HFFc6 (cell line): ENCODE data around the gene GLG1. TPM values are rescaled to one million over a fixed set of nuclear protein-coding genes. Genes with fewer than 3 reads are reported as not detected.
"Not testable (repeated sequence)": the region's sequence is repeated elsewhere in the genome, so short reads cannot be mapped to it uniquely, and the experiment has no call there.

Experiments
- DNase-seq: peaks from one replicate; pipeline ENCODE4 v3.0.0-alpha.2; 2018
- H3K27ac Mint-ChIP-seq: 2 replicates; pipeline ENCODE4 v1.8.0; 2020; ENCODE audit warnings: mild to moderate bottlenecking, mixed read lengths
- H3K27me3 Mint-ChIP-seq: 2 replicates; pipeline ENCODE4 v1.8.0; 2021; ENCODE audit warnings: mild to moderate bottlenecking, moderate library complexity, mixed read lengths; ENCODE audit not compliant: insufficient read depth
- H3K36me3 Mint-ChIP-seq: 2 replicates; pipeline ENCODE4 v1.8.0; 2021; ENCODE audit warnings: low read depth, mixed read lengths
- H3K4me1 Mint-ChIP-seq: 2 replicates; pipeline ENCODE4 v1.8.0; 2020; ENCODE audit warnings: low read depth, mixed read lengths
- H3K4me3 Mint-ChIP-seq: 2 replicates; pipeline ENCODE4 v1.8.0; 2020; ENCODE audit warnings: mild to moderate bottlenecking, moderate library complexity, mixed read lengths
- H3K9me3 Mint-ChIP-seq: 2 replicates; pipeline ENCODE4 v1.8.0; 2020; ENCODE audit warnings: mild to moderate bottlenecking, mixed read lengths
- CTCF ChIP-seq: fragments of 200-600 bp; sonication (generic); IDR thresholded peaks from 2 replicates; pipeline ENCODE4 v1.5.0; 2021; ENCODE audit warnings: antibody characterized with exemption, mild to moderate bottlenecking
- total RNA-seq, 6 experiments: library from RNA; stranded (reverse); fragmentation: NEBNext Ultra II Directional; extraction: Animal tissue kit (Norgen Biotek cat#: 25700); gene quantifications; 2 replicates in 1 of 6; 3 replicates in 5 of 6; pipeline ENCODE4 v1.2.3, GENCODE V29; 2021

Gene GLG1
- total RNA-seq, 6 experiments from 2014 or later, result 149 to 167 (median 161) TPM

GRCh38 chr16:74438492-74438979 is 168.4 kb downstream of the GLG1 start:
- no peaks in the 10 kb centered on the region for H3K9me3 Mint-ChIP-seq
- H3K4me3 Mint-ChIP-seq, result no peak overlapping the region
- no peaks in the 10 kb centered on the region for H3K4me1 Mint-ChIP-seq

GRCh38 chr16:74431516-74431915 is 175.4 kb downstream of the GLG1 start:
- Mint-ChIP-seq H3K4me1 (peaks cover 10% of the 10 kb centered on the region), H3K36me3 (no peaks in the 10 kb centered on the region), H3K4me3 (no peak overlapping the region), H3K9me3 (no peaks in the 10 kb centered on the region), H3K27me3 (peaks cover 1% of the 10 kb centered on the region), H3K27ac (no peak overlapping the region; the same call in 1 of the 2 replicates)
- TF ChIP-seq CTCF, result no peak
- DNase-seq, result no peak

More at GRCh38 chr16:74438492-74438979, 168.4 kb downstream of the GLG1 start:
- H3K27ac Mint-ChIP-seq, result no peak overlapping the region
- peaks cover 12% of the 10 kb centered on the region for H3K36me3 Mint-ChIP-seq
- TF ChIP-seq CTCF, result no peak
- no peak for DNase-seq
- peaks cover 1% of the 10 kb centered on the region; the same call in 1 of the 2 replicates for H3K27me3 Mint-ChIP-seq

- peak; percentile 52 for DNase-seq
- H3K4me1 Mint-ChIP-seq, H3K9me3 Mint-ChIP-seq, H3K36me3 Mint-ChIP-seq, H3K4me3 Mint-ChIP-seq, H3K27me3 Mint-ChIP-seq, H3K27ac Mint-ChIP-seq: not testable (repeated sequence)
- TF ChIP-seq CTCF, result peak; percentile 89
Observed at GRCh38 chr16:74430036-74430712, 176.7 kb downstream of the GLG1 start.

- H3K27ac Mint-ChIP-seq, H3K4me1 Mint-ChIP-seq, H3K36me3 Mint-ChIP-seq, H3K27me3 Mint-ChIP-seq, H3K4me3 Mint-ChIP-seq, DNase-seq, H3K9me3 Mint-ChIP-seq: not testable (repeated sequence)
Observed at GRCh38 chr16:74428493-74428892, 178.4 kb downstream of the GLG1 start.

GRCh38 chr16:74425751-74426150 is 181.2 kb downstream of the GLG1 start:
- H3K27ac Mint-ChIP-seq, H3K9me3 Mint-ChIP-seq, H3K4me1 Mint-ChIP-seq, DNase-seq, H3K36me3 Mint-ChIP-seq, H3K4me3 Mint-ChIP-seq, H3K27me3 Mint-ChIP-seq: not testable (repeated sequence)

- not testable (repeated sequence) for DNase-seq, H3K27me3 Mint-ChIP-seq, H3K36me3 Mint-ChIP-seq, H3K4me1 Mint-ChIP-seq, H3K4me3 Mint-ChIP-seq, H3K27ac Mint-ChIP-seq, H3K9me3 Mint-ChIP-seq
Observed at GRCh38 chr16:74423721-74424120, 183.2 kb downstream of the GLG1 start.

- H3K27ac Mint-ChIP-seq, H3K9me3 Mint-ChIP-seq, H3K4me1 Mint-ChIP-seq, H3K36me3 Mint-ChIP-seq, H3K27me3 Mint-ChIP-seq, H3K4me3 Mint-ChIP-seq, DNase-seq: not testable (repeated sequence)
Observed at GRCh38 chr16:74422086-74422485, 184.8 kb downstream of the GLG1 start.

GRCh38 chr16:74421482-74421785 is 185.5 kb downstream of the GLG1 start:
- not testable (repeated sequence) for H3K27me3 Mint-ChIP-seq, DNase-seq, H3K4me1 Mint-ChIP-seq, H3K27ac Mint-ChIP-seq, H3K9me3 Mint-ChIP-seq, H3K4me3 Mint-ChIP-seq, H3K36me3 Mint-ChIP-seq

- not testable (repeated sequence) for DNase-seq, H3K27ac Mint-ChIP-seq, H3K27me3 Mint-ChIP-seq, H3K4me3 Mint-ChIP-seq, H3K4me1 Mint-ChIP-seq, H3K36me3 Mint-ChIP-seq, H3K9me3 Mint-ChIP-seq
Observed at GRCh38 chr16:74420612-74421481, 186.1 kb downstream of the GLG1 start, which contains the start of gene CLEC18B. Gene CLEC18B, minus strand, starts transcription at chr16:74421478. Its CDS starts 208 bp downstream, at chr16:74421270.

GRCh38 chr16:74419811-74420210 is 187.1 kb downstream of the GLG1 start:
- not testable (repeated sequence) for H3K4me1 Mint-ChIP-seq, H3K27me3 Mint-ChIP-seq, DNase-seq, H3K4me3 Mint-ChIP-seq, H3K27ac Mint-ChIP-seq, H3K36me3 Mint-ChIP-seq, H3K9me3 Mint-ChIP-seq

- H3K4me3 Mint-ChIP-seq, H3K36me3 Mint-ChIP-seq, H3K27ac Mint-ChIP-seq, DNase-seq, H3K9me3 Mint-ChIP-seq, H3K27me3 Mint-ChIP-seq, H3K4me1 Mint-ChIP-seq: not testable (repeated sequence)
Observed at GRCh38 chr16:74417897-74418296, 189.0 kb downstream of the GLG1 start.
